ENCODE measurements around the gene LEMD1.

GRCh38 chr1:205392650-205393049, 29.2 kb downstream of the LEMD1 start:
- TF ChIP-seq CTCF (IDR thresholded peaks at IDR 0.05; ENCODE audit: low read length) (no peak), EZH2 (IDR thresholded peaks at IDR 0.05; ENCODE audit: borderline replicate concordance, low read length) (no peak)
